HL-60 (cell line): ENCODE measurements around the gene TTC28.

Source experiments
- GABPA ChIP-seq: IDR thresholded peaks from 2 replicates; pipeline ENCODE4 v1.6.1; 2012; ENCODE audit warnings: low read depth
- POLR2AphosphoS5 ChIP-seq: IDR thresholded peaks from 2 replicates; pipeline ENCODE4 v1.6.1; 2012; ENCODE audit warnings: low read depth
- SPI1 ChIP-seq: IDR thresholded peaks from 2 replicates; pipeline ENCODE4 v1.6.1; 2012; ENCODE audit warnings: low read depth, mild to moderate bottlenecking, borderline replicate concordance
- TF ChIP-seq, protein P1 (sequence below): IDR thresholded peaks from one replicate; pipeline ENCODE4 v1.5.1; 2011; ENCODE audit warnings: low read length, control low read depth, inconsistent platforms; ENCODE audit not compliant: insufficient read depth

DNA sequence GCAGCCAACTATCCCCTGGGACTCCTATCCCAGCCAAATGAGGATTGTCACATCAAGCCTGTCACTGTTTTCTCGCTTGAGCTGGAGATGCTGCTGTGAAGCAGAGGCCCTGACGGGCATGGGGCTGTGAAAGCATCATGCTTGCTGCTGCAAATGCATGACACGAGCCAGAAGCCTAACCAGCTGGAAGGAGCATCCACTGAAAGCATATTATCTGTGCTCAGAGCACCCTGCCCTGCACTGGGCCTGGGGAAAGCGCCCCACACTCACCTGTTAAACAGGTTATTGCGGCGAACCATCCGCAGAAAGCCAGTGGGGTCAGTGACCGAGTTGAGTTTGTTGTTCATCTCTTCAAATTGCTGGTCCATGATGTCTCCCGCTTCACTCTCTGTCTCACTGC, 649.7 kb downstream of the TTC28 start:
- TF ChIP-seq, protein P1, sequence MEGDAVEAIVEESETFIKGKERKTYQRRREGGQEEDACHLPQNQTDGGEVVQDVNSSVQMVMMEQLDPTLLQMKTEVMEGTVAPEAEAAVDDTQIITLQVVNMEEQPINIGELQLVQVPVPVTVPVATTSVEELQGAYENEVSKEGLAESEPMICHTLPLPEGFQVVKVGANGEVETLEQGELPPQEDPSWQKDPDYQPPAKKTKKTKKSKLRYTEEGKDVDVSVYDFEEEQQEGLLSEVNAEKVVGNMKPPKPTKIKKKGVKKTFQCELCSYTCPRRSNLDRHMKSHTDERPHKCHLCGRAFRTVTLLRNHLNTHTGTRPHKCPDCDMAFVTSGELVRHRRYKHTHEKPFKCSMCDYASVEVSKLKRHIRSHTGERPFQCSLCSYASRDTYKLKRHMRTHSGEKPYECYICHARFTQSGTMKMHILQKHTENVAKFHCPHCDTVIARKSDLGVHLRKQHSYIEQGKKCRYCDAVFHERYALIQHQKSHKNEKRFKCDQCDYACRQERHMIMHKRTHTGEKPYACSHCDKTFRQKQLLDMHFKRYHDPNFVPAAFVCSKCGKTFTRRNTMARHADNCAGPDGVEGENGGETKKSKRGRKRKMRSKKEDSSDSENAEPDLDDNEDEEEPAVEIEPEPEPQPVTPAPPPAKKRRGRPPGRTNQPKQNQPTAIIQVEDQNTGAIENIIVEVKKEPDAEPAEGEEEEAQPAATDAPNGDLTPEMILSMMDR: no peak
- TF ChIP-seq SPI1 (no peak), POLR2AphosphoS5 (no peak), GABPA (no peak)
